Stomach (tissue), 9 donors: Measurements from ENCODE around the gene TRIM10. TPM values are rescaled to one million over a fixed set of nuclear protein-coding genes. Genes with fewer than 3 reads are reported as not detected.
"Not testable (repeated sequence)": the region's sequence is repeated elsewhere in the genome, so short reads cannot be mapped to it uniquely, and the experiment has no call there.

Experiments
- DNase-seq, 2 donors: peaks; one replicate each; pipeline versions ENCODE4 v3.0.0 to v3.0.0-alpha.2; 2013 to 2019
- H3K27ac ChIP-seq, 5 donors: fragments of 200-600 bp in 4 of 5; sonication (generic) in 4 of 5; one replicate each; pipeline ENCODE4 v1.5.1; 2013 to 2019; ENCODE audit warnings: mild to moderate bottlenecking in 1 of 5, moderate library complexity in 1 of 5
- H3K27me3 ChIP-seq, 3 donors: fragments of 200-600 bp; sonication (generic); one replicate each; pipeline ENCODE4 v1.5.1; 2017 to 2019; ENCODE audit warnings: mixed run types in 1 of 3
- H3K36me3 ChIP-seq, 4 donors: fragments of 200-600 bp; sonication (generic); 1 replicate in 3 of 4; 2 replicates in 1 of 4; pipeline ENCODE4 v1.5.1; 2016 to 2019
- H3K4me1 ChIP-seq, 4 donors: fragments of 200-600 bp; sonication (generic); one replicate each; pipeline ENCODE4 v1.5.1; 2016 to 2019
- H3K4me3 ChIP-seq, 4 donors: fragments of 200-600 bp; sonication (generic) in 3 of 4; one replicate each; pipeline ENCODE4 v1.5.1; 2016 to 2019; ENCODE audit warnings: mild to moderate bottlenecking in 1 of 4
- H3K9me3 ChIP-seq, 4 donors: fragments of 200-600 bp; sonication (generic); one replicate each; pipeline ENCODE4 v1.5.1; 2016 to 2019
- EP300 ChIP-seq: sonication (generic); formaldehyde crosslinking; IDR thresholded peaks from one replicate; pipeline ENCODE4 v1.6.1; 2017; ENCODE audit warnings: antibody characterized with exemption
- POLR2A ChIP-seq, 4 donors: fragments of 450-650 bp; IDR thresholded peaks; one replicate each; pipeline ENCODE4 v1.6.1; 2016; ENCODE audit warnings: antibody characterized with exemption in 4 of 4, control low read depth in 2 of 4, mild to moderate bottlenecking in 1 of 4, moderate library complexity in 1 of 4
- POLR2AphosphoS5 ChIP-seq, 3 donors: sonication (generic); formaldehyde crosslinking; IDR thresholded peaks; one replicate each; pipeline ENCODE4 v1.6.1; 2016; ENCODE audit warnings: antibody characterized with exemption in 3 of 3
- WGBS, 5 donors: extraction: QIAGEN DNeasy Blood & Tissue Kit in 3 of 5; methylation state at CpG; one replicate each; pipeline versions ENCODE4 v1.1.5 to v1.1.7; 2013 to 2018; 5-methylcytosine and 5-hydroxymethylcytosine counted together
- intact Hi-C: fragments of 100-400 bp; cut with DNase I; formaldehyde crosslinking; loops from one replicate; pipeline ENCODE4 v1.15.1; 2023; ENCODE audit warnings: low total_unique reads
- polyA plus RNA-seq, 3 donors: library from polyadenylated mRNA; stranded (reverse); fragments of 200-250 nt; gene quantifications; one replicate each; pipeline ENCODE4 v1.2.3, GENCODE V29; 2013
- total RNA-seq, 5 donors: library from RNA; depleted of rRNA; stranded (reverse); fragments of >200 nt; gene quantifications; one replicate each; pipeline versions ENCODE4 v1.1.0 to v1.2.3, GENCODE V29; 2014 to 2016
- TF ChIP-seq, protein P1 (sequence below), 7 experiments: fragments of 450-650 bp in 4 of 7; fragments of 200-600 bp in 3 of 7; sonication (generic) in 3 of 7; IDR thresholded peaks; one replicate each; pipeline ENCODE4 v1.5.1; 2016 to 2019; ENCODE audit warnings: antibody characterized with exemption in 7 of 7, control low read depth in 2 of 7, mild to moderate bottlenecking in 1 of 7
- donor health status: healthy with polysubstance abuse.
- donor health status: Bipolar disorder and iron deficiency.
- donor health status: healthy.

Gene TRIM10
- total and polyA plus RNA-seq, 8 donors, result 0.37 to 2.3 (median 0.58) TPM; not detected in 5

DNA sequence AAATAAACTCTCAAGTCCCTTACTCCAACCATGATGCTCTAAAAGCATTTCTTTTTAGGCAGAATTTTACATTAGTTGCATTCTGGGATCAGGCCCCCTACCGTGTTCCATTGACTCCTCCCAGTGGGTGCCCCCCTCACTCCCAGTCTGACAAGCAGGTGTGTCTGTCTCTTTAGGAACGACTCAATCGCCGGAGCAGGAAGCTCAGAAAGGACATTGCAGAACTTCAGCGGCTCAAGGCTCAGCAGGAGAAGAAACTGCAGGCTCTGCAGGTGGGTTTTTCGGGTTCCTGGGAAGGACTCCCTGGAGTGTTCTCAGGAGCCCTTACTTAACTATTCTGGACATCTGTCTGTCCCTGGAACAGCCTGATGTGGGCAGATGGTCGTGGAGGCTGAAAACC is 15.2 kb downstream of the TRIM10 start:
- no peak overlapping the region for H3K27ac ChIP-seq
- H3K36me3 ChIP-seq, result no peaks in the 10 kb centered on the region
- TF ChIP-seq POLR2AphosphoS5 (IDR thresholded peaks at IDR 0.05) (no peak), EP300 (no peak), POLR2A (IDR thresholded peaks at IDR 0.05) (no peak)
- TF ChIP-seq, protein P1, sequence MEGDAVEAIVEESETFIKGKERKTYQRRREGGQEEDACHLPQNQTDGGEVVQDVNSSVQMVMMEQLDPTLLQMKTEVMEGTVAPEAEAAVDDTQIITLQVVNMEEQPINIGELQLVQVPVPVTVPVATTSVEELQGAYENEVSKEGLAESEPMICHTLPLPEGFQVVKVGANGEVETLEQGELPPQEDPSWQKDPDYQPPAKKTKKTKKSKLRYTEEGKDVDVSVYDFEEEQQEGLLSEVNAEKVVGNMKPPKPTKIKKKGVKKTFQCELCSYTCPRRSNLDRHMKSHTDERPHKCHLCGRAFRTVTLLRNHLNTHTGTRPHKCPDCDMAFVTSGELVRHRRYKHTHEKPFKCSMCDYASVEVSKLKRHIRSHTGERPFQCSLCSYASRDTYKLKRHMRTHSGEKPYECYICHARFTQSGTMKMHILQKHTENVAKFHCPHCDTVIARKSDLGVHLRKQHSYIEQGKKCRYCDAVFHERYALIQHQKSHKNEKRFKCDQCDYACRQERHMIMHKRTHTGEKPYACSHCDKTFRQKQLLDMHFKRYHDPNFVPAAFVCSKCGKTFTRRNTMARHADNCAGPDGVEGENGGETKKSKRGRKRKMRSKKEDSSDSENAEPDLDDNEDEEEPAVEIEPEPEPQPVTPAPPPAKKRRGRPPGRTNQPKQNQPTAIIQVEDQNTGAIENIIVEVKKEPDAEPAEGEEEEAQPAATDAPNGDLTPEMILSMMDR (IDR thresholded peaks at IDR 0.05), result no peak
- no peak for DNase-seq
- peaks cover 0 to 52% (median 0%) of the 10 kb centered on the region in 3 donors for H3K27me3 ChIP-seq
- intact Hi-C loops, result no loop called here
- H3K4me3 ChIP-seq, result no peak overlapping the region
- WGBS, 5 donors, result 46 to 65% (median 52%) methylated on average over 6 to 7 of the region's 7 CpGs
- no peaks in the 10 kb centered on the region for H3K9me3 ChIP-seq
- no peaks in the 10 kb centered on the region for H3K4me1 ChIP-seq

DNA sequence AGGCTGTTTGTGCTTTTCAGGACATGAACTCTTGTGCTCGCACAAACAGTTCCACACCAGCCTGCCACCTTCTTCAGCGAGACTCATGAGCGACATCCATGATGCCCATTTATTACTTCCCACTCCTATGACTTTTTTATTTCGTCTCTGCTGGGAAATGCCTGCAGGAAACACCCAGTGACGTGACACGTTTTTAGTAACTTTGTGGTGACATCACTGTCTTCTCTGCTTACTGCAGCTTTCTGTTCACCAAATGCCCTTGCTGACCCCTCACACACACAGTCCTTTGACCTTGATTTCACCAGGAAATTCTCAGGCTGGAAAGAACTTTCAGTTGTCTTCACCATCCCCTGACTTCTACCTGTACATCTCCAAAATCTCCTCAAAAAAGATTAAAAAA is 16.2 kb downstream of the TRIM10 start:
- Histone ChIP-seq H3K4me1 (no peaks in the 10 kb centered on the region), H3K27me3 (peaks cover 0 to 44% (median 0%) of the 10 kb centered on the region in 3 donors), H3K27ac (no peak overlapping the region), H3K4me3 (no peak overlapping the region), H3K9me3 (no peaks in the 10 kb centered on the region), H3K36me3 (no peaks in the 10 kb centered on the region)
- TF ChIP-seq POLR2A (IDR thresholded peaks at IDR 0.05) (no peak), EP300 (no peak), POLR2AphosphoS5 (IDR thresholded peaks at IDR 0.05) (no peak)
- TF ChIP-seq, protein P1 (IDR thresholded peaks at IDR 0.05), result no peak
- WGBS, 5 donors, result 67 to 80% (median 76%) methylated on average over 6 of the region's 6 CpGs
- intact Hi-C loops, result no loop called here
- no peak for DNase-seq

DNA sequence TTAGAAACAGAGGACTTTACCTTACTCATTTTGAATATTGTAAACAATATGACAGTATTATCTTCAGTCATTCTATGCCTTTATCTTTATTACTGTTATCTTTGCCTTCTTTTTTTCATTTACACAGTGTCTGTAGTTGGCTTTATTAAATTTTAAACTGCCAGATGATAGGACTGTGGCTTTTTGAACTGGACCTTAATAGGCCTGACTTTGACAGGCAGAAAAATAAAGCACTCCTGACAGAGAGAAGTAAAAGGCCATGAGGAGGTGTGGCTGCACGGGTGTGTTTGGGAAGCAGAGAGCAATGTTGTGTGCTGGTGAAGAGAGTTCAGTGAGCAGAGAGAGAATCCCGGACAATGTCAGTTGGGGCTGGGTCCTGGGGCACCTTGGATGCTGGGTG is 17.2 kb downstream of the TRIM10 start:
- 32 to 46% (median 40%) methylated on average over 2 of the region's 2 CpGs for WGBS, 5 donors
- H3K4me3 ChIP-seq, result no peak overlapping the region
- no peaks in the 10 kb centered on the region for H3K9me3 ChIP-seq
- H3K27me3 ChIP-seq, result peaks cover 0 to 44% (median 0%) of the 10 kb centered on the region in 3 donors
- intact Hi-C loops, result no loop called here
- DNase-seq, result no peak
- no peaks in the 10 kb centered on the region for H3K36me3 ChIP-seq
- H3K4me1 ChIP-seq, result no peaks in the 10 kb centered on the region
- TF ChIP-seq EP300 (no peak), POLR2A (IDR thresholded peaks at IDR 0.05) (no peak), POLR2AphosphoS5 (IDR thresholded peaks at IDR 0.05) (no peak)
- TF ChIP-seq, protein P1 (IDR thresholded peaks at IDR 0.05), result no peak
- no peak overlapping the region for H3K27ac ChIP-seq

DNA sequence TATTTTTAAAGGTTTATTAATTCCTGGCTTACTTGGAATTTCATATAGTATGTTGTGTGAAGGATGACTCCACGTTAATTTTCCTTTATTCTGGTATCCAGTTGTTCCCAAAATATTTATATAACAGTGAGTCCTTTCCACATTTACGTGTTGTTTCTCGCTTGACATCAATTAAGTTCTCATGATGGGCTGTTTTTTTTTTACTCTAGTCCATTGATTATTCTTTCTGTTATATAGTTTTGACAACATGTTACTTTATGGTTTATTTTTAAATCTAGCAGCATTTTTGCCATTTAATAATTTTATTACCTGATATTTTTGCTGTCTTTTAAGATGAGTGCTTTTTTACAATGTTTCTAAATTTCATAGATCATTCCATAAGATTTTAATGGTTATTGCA is 18.3 kb downstream of the TRIM10 start:
- Histone ChIP-seq H3K27ac (no peak overlapping the region), H3K4me1 (no peaks in the 10 kb centered on the region), H3K9me3 (no peaks in the 10 kb centered on the region), H3K4me3 (no peak overlapping the region), H3K27me3 (peaks cover 0 to 34% (median 0%) of the 10 kb centered on the region in 3 donors), H3K36me3 (no peaks in the 10 kb centered on the region)
- TF ChIP-seq POLR2AphosphoS5 (IDR thresholded peaks at IDR 0.05), result no peak
- no peak for TF ChIP-seq POLR2A (IDR thresholded peaks at IDR 0.05)
- TF ChIP-seq EP300, result no peak
- TF ChIP-seq, protein P1 (IDR thresholded peaks at IDR 0.05), result no peak
- 54 to 76% (median 72%) methylated on average over 3 of the region's 3 CpGs for WGBS, 5 donors
- no peak for DNase-seq
- intact Hi-C loops, result no loop called here

DNA sequence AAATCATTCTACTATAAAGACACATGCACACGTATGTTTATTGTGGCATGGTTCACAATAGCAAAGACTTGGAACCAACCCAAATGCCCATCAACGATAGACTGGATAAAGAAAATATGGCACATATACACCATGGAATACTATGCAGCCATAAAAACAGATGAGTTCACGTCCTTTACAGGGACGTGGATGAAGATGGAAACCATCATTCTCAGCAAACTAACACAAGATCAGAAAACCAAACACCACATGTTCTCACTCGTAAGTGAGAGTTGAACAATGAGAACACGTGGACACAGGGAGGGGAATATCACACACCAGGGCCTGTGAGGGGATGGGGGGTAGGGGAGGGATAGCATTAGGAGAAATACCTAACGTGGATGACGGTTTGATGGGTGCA is 20.8 kb downstream of the TRIM10 start:
- H3K4me1 ChIP-seq, intact Hi-C loops, H3K9me3 ChIP-seq, H3K36me3 ChIP-seq, H3K27ac ChIP-seq, DNase-seq, H3K4me3 ChIP-seq: not testable (repeated sequence)
- 79 to 86% (median 82%) methylated on average over 8 of the region's 8 CpGs for WGBS, 5 donors
- peaks cover 0 to 29% (median 0%) of the 10 kb centered on the region in 3 donors for H3K27me3 ChIP-seq
